ENCODE measurements around the gene TRPM2. TPM values are rescaled to one million over a fixed set of nuclear protein-coding genes. Genes with fewer than 3 reads are reported as not detected.
A peak's percentile ranks its signal among the peaks of the same experiment; 100 is the strongest.
"Not testable (repeated sequence)": the region's sequence is repeated elsewhere in the genome, so short reads cannot be mapped to it uniquely, and the experiment has no call there.

Gene TRPM2
- total RNA-seq, 1 donor from 2014 or later, result 2.7 TPM

DNA sequence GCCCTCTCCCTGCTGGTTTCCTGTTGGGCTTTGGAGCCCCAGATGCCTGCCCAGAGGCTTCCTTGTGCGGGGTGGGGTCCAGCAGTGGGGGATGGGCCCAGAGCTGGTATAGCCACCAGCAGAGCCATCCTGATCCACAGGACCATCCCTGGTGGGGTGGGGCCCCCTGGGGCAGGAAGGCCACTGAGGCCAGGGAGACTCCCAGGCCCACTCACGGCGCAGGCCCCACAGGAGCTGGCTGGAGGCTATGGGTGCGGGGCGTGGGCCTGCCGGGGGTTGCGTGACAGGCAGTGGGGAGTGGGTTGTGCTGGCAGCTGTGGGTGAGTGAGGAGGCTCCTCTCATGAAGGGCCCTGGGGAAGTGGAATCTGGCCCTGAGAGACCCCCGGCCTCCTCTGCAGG is 107.6 kb downstream of the TRPM2 start:
- DNase-seq (ENCODE audit: missing footprints) (peak; percentile 21), ATAC-seq (no peak)
- intact Hi-C loops (cut with DNase I), result no loop called here

DNA sequence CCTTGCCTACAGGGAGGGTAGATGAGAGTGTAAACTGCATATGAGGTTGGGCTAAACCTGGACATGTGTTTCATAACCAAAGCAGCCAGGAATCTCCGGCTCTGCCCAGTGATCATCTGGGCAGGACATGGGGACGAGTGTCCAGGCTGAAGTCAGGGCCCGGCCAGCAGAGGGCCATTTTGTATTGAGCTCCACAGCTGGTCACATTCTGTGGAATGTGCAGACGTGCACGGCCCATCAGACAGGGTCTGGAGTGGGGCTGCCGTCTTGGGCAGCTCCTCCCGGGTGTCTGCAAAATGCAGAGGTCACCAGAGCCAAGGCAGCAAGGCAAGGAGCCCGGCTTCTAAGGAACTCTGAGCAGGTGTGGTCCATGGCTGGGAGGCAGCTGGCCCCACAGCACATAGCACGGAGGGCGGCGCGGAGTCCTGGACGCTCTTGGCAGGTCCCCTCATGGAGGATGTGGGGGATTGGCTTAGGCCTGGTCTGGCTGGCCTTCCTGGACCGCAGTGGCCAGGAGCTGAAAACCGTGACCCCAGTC is 108.1 kb downstream of the TRPM2 start:
- DNase-seq (ENCODE audit: missing footprints) (peak; percentile 65), ATAC-seq (peak; percentile 72)
- intact Hi-C loops (cut with DNase I), result no loop called here

DNA sequence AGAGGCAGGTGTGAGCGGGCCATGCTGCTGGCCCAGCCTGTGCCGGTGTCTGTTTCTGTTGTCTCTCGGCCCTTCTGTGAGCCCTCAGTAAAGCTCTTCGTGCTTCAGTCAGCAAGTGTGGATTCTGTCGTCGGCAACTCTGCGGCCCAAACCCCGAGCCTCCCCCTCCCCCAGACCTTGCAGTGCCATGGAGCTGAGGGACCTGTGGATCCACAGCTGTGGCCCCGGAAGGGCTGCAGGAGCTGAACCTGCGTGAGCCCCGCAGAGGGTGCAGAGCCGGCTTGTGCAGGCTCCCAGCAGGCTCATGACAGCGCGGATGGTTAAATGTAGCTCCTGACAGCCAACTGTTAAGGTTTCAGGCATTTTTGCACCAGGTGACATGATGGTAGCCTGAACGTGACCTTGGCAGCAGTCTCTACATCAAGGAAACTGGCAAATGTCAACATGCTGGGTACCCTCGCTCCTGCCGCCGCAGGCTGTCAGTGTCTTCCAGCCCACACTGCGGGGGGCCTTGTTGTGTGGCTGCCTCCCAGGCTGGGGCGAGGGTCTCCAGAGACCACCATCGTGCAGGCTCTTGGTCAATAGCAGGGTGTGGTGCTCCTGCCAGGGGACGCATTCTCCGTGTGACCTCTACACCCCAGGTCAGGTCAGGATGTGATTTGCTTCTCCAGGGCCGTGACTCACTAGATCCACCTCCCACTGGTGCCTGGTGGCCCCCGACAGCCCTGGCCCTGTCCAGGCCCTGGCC is 108.8 kb downstream of the TRPM2 start:
- intact Hi-C loops (cut with DNase I), result no loop called here
- peak; percentile 23 for DNase-seq (ENCODE audit: missing footprints)
- no peak for ATAC-seq

DNA sequence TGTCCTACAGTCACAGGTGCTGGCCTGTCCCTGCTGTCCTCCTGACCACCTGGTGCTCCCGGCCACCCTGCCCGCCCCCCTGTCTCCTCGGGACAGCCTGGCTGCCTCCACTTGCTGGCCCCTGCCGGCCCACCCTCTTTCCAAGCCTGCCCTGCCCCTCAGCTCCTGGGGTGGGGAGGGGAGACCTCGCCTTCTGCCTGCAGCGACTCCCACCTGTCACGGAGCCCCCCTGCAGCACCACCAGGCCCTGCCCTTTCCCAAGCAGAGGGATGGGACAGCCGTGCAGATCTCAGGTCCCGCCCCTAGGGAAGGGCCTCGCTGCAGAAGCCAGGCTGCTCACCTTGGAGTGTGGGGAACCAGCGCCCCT is 109.4 kb downstream of the TRPM2 start:
- ATAC-seq (no peak), DNase-seq (ENCODE audit: missing footprints) (peak; percentile 31)
- intact Hi-C loops (cut with DNase I), result no loop called here

DNA sequence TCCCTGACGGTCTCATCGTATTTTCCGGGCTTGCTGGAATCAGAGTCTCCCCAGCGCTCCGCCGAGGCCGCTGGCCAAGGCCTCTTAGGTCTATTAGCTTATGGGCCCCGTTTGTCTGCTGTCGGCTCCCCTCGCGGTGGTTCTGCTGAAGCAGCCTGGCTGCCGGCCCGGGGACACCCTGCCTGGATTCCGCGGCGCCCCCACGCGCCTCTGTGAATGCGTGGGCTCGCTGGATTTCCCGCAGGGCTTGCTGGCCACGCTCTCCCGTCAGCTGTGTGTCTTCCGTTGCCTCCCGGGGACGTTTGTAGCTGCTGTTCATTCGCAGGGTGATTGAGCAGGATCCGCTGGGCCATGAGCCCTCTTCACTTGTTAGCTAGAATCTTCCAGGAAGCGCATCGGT is 110.3 kb downstream of the TRPM2 start:
- intact Hi-C loops (cut with DNase I), result no loop called here
- no peak for DNase-seq (ENCODE audit: missing footprints)
- ATAC-seq, result no peak

DNA sequence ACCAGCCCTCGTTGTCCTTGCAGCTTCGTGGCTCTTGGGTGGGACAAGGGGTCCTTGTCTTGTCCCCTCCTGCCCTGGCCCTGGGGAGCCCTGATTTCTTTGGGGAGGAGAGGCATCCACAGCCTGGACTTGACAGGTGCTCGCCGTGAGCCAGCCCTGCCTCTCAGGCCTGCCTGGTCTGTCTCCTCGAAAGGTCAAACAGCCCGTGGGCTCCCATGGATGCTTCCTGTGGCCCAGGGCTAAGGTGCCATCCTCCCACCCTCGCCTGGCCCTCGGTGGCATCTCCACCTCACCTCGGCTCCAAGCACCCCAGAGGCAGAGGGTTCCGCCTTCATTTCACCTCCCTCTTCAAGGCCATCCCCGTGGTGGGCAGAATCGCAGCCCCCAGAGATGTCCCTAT is 110.9 kb downstream of the TRPM2 start:
- no peak for DNase-seq (ENCODE audit: missing footprints)
- no peak for ATAC-seq
- intact Hi-C loops (cut with DNase I), result no loop called here

DNA sequence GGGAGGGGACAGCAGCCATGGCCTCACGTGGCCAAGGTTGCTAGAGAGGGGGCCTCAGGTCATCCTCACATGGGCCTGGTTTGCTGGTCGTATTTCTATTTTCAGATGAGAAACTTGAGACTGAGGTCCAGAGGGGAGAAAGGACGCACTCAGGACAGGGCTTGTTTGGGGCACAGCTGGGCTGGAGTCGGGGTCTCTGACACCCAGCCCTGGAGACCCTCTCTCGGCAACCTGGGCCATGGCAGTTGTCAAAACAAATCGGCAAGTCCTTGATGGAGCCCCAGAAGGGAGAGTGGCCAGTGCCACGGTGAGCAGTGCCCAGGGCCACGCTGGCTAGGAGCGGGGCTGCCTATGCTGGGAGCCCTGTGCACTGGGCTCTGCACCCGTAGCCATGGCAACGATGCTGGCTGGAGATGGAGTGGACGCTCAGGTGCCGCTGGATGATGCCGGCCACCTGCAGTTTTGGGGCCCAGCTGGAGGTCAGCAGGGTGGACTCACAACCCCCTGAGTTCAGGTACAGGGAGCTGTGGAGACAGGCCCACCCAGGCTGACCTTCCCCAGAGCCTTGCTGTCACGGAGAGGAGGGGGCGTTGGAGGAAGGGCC is 113.0 kb downstream of the TRPM2 start:
- no peak for ATAC-seq
- DNase-seq (ENCODE audit: missing footprints), result no peak
- intact Hi-C loops (cut with DNase I), result no loop called here

DNA sequence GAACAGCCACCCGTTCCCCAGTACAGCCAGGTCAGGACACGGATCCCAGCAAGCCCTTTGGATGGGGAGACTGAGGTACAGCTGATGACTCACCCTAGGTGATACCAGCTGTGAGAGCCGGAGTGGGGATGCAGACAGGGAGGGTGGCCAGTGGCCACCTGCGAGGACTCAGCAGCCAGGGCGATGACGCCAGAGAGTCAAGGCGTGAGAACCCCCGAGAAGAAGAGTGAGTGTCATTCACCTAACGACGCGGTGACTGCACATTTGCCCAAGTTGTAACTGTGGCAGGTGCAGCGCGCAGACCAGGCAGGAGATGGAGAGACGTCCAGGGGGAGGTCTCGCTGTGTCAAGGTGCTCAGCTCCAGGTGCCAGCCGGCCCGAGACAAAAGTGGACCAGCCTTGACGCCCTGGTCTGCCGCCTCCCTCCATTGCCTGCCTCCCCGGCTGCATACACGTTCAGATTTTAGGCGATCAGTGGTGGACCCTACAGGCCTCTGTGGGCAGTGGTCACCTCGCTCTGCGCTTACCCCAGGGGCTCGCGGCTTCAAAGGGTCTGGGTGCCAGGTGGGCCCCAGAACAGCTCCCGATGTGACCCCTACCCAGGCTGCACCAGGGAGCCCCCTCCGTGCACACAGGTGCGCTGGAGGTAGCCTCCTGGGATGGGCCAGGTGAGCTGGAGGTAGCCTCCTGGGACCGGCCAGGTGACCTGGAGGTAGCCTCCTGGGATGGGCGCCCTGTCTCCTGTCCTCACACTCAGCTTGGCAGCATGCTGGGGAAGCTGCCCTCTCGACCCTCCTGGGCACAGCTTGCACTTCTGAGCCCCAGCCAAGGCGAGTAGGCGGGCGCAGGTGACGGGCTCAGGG is 113.8 kb downstream of the TRPM2 start:
- no peak for DNase-seq (ENCODE audit: missing footprints)
- intact Hi-C loops (cut with DNase I), result no loop called here
- ATAC-seq, result no peak

DNA sequence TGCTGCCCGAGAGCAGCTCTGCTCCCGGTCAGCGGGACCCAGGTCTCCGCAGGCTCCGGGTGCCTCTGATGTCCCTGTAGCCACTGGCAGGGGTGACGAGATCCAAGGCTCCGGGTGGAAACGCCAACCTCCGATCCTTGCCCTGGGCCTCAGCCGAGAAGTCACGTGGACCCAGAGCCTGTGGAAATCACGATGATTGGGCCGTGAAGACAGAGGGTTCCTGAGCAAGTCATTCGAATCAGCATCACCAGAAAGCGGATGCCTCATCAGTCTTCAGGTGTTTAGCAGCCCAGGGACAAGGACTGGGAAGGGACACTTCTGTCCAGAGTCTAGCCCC is 114.4 kb downstream of the TRPM2 start:
- ATAC-seq (no peak), DNase-seq (ENCODE audit: missing footprints) (no peak)
- intact Hi-C loops (cut with DNase I), result no loop called here

DNA sequence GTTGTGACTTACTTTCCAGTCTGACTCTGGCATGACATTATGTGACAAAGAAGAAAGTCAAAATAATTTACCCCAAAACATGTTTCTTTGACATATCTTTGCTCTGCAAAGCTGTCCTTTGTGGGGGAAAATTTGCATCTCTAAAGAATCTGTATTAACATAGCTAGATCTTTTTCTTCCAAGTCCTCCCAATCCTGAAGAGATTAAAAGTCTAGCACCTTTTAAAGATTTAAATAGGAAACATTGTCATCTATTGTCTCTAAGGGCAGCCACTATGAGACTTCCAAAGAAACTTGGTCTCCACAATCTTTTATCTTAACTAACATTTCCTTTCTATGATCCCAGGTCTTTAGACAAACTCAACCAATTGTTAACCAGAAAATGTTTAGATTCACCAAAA is 117.9 kb downstream of the TRPM2 start:
- intact Hi-C loops (cut with DNase I), result no loop called here
- no peak for ATAC-seq
- DNase-seq (ENCODE audit: missing footprints), result no peak

DNA sequence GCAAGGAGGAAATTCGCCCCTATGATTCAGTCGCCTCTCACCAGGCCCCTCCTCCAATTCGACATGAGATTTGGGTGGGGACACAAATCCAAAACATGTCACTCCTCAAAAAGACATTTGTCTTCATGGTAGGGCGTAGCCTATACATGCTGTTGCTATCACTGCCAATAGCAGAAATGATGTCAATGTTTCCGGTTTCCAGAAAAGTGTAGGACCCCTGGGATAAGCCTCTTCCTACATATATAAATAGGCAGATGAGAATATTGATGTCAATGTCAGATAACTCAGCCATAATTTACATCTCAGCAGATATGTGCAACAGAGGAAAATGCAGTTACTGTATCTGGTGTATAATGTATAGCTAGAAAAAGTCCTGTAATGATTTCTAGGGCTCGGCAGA is 118.6 kb downstream of the TRPM2 start:
- no peak for DNase-seq (ENCODE audit: missing footprints)
- intact Hi-C loops (cut with DNase I), result no loop called here

DNA sequence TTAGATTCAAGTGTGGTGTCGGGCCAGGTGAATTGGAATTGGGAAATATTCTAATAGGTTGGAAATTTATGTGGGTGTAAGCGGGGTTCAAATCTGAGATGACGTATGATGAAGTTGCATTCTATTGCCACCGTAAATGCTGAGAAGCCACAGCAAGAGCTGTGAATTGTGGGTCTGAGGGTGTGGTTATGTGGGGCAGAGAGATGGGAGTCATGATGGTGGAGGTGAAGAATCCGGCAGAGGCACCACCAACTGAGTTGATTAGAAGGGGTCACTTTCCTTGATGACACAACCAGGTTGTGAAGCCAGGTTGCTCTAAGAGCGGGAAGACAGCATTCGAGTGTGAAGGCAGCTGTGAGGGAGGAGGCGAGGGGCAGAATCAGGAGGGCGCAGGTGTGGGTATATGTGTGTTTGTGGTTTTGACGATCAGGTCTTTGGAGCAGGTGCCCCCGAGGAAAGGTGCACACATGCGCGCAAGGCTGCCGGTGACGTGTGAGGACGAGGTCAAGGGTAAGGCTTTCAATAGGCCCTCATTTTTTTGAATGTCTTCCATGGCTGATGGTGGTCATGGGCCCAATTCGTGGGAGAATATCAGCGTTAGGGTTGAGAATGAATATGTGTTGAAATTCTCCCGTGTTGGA is 120.6 kb downstream of the TRPM2 start:
- DNase-seq (ENCODE audit: missing footprints), result no peak
- ATAC-seq, result no peak
- intact Hi-C loops (cut with DNase I), result no loop called here

More for the DNA sequence above, 118.6 kb downstream of the TRPM2 start:
- ATAC-seq, result no peak

DNA sequence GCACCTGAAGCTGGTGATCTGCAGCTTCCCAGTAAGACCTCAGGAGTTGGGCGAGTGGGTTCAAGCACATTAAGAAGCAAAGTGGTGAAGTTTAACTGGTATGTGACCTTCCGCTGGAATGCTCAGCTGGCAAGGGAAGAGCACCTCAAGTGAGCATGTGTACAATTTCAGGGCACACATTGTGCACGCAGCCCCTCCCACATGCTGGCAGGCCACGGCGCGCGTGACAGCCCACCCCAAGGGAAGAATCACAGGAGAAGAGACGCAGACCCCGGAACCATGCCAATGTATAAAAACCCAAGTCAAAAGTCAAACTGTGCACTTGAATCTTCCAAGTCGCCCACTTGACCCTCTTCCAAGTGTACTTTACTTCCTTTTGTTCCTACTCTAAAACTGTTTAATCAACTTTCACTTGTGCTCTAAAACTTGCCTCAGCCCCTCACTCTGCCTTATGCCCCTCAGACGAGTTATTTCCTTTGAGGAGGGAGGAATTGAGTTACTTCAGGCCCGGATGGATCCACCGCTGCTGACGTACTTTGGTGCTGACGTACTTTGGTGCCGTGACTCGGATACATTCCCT is 121.9 kb downstream of the TRPM2 start:
- intact Hi-C loops (cut with DNase I), result no loop called here
- DNase-seq (ENCODE audit: missing footprints) (no peak), ATAC-seq (no peak)

DNA sequence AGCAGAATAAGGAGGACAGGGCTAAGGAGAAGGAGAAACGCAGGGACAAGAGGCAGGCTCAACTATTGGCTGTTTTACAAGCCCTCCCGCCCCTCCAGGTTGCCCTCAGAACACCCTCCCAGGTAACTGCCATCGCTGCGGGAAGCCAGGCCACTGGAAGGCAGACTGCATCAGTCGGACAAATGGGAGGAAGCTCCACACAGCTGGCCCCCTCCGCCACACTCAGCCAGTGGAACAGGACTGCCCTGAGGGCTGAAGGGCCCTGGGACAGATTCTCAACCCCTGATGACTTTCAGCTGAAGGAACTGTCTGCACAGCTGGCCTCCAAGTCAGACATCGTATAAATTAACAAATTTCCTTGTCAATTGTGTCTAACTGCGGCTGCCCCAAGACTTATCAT is 123.7 kb downstream of the TRPM2 start:
- ATAC-seq, result no peak
- intact Hi-C loops (cut with DNase I), result no loop called here
- no peak for DNase-seq (ENCODE audit: missing footprints)

DNA sequence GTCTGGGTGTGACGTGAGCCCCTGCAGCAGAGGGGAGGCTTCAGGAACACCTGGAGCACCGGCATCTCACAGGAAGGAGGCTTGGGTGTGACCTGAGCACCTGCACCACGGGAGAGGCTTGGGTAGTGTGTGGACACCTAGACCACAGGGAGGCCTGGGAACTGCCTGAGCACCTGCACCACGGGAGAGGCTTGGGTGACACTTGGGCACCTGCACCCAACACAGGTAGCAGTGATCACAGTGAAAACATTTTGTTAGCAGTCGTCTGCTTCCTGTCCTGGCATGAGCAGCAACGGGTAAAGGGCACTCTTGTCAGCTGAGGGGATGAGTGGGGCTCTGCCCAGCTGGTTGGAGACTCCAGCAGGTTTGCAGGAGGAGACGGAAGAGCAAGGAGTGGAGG is 124.3 kb downstream of the TRPM2 start:
- intact Hi-C loops (cut with DNase I), result no loop called here
- no peak for DNase-seq (ENCODE audit: missing footprints)
- no peak for ATAC-seq

DNA sequence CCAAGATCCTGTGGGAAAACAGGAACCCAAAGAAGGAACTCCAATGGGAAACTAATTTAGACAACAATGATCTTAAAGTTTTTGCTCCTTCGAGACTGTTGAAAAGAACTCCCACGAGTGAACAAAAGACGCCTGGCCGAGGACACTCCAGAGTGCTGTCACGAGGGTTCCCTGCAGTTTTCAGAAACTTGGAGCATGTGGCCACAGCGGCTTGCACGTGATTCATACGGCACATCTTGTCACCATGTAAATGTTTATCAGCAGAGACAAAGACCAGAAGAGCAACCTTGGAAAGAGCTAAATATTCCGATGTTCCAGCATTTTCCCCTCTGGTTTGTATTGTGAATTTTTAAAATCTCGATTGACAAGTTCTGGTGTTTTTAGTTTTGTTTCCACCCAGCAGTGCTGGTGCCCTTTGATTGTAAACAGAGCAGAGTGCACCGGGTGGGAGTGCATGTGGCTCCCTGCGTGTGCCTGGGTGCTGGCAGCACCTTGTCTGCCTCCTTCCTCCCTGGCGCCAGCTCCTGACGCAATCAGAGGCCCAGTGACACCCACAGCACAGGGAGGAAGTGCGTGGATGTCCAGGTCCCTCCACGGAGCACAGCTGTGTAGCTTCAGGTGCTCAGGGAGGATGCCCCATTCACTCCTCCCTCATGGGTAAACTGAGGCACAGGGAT is 124.8 kb downstream of the TRPM2 start:
- intact Hi-C loops (cut with DNase I), result no loop called here
- no peak for ATAC-seq
- DNase-seq (ENCODE audit: missing footprints), result no peak

DNA sequence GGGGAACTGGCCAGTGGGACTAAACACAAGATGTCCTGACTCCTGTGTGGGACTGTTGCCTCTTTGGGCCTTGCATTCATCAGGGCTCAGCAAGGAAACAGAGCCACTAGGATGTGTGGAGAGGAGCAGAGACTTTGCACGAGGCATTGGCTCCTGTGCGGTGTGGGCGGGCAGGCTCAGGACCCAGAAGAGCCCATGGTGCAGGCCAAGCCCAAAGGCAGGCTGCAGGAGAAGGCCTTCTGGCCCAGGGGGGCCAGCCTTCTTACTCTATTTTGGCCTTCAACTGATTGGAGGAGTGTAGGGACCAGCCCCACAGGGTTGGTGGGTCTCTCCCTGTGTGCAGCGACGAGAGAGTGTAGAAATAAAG is 125.4 kb downstream of the TRPM2 start:
- ATAC-seq, result no peak
- intact Hi-C loops (cut with DNase I), result no loop called here

DNA sequence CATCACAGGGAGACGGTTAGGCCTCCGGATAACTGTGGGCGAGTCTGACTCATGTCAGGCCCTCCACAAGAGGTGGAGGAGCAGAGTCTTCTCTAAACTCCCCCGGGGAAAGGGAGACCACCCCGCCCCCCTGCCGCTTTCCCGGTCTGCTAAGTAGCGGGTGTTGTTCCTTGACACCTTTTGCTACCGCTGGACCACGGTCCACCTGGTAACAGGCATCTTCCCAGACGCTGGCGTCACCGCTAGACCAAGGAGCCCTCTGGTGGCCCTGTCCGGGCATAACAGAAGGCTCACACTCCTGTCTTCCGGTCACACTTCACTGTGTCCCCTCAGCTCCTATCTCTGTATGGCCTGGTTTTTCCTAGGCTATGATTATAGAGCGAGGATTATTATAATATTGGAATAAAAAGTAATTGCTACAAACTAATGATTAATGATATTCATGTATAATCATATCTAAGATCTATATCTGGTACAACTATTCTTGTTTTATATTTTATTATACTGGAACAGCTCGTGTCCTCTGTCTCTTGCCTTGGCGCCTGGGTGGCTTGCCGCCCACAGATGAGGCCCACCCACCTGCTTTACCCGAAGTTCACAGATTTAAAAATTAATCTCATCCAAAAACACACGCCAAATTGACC is 126.3 kb downstream of the TRPM2 start:
- ATAC-seq; DNase-seq (ENCODE audit: missing footprints); intact Hi-C loops (cut with DNase I): not testable (repeated sequence)

More for the DNA sequence above, 125.4 kb downstream of the TRPM2 start:
- DNase-seq (ENCODE audit: missing footprints), result no peak

Data from Right ventricle myocardium inferior (tissue), 1 donor.